ENCODE measurements around the gene LIN54. TPM values are rescaled to one million over a fixed set of nuclear protein-coding genes. Genes with fewer than 3 reads are reported as not detected.

LIN54 gene
- total and polyA plus RNA-seq, 2 of the 13 experiments (the other 11 are each of a cell fraction or from before 2014, with no cell fraction given), result 25.2 to 32.9 TPM

DNA sequence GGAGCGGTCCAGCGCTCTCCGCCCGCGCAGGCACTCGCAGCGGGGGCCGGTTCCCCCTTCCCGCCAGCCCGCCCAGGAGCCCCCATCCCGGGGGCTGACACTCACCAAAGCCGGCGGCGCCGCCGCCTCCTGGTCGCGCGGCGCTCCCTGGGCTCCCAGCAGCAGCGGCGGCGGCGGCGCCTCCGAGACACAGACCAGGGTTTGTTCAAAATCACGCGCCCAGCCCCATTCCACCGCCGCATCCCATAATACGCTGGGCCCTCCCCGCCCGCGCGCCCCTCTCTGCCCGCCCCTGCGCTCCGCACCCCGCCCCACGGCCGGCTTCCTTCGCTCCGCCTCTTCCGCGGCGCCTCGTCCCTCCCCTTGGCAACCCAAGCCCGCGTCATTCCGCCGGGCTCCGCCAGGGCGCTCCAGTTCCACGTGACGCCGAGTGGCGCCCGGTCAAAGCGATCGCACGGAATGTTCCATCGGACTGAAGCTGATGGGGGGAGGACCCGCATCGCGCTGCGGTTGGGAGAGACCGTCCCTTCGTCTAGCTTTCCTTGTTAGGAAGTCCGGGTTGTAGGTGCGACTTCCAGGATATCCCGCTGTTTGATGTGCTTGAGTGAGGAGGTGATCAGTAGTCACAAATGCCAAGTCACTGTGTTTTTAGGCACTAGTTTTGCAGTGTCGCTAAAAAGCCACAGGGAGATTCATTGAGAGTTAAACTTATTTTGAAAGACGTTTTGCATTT, 2.2 kb upstream of the LIN54 start (continued):
- TF ChIP-seq, protein P1, sequence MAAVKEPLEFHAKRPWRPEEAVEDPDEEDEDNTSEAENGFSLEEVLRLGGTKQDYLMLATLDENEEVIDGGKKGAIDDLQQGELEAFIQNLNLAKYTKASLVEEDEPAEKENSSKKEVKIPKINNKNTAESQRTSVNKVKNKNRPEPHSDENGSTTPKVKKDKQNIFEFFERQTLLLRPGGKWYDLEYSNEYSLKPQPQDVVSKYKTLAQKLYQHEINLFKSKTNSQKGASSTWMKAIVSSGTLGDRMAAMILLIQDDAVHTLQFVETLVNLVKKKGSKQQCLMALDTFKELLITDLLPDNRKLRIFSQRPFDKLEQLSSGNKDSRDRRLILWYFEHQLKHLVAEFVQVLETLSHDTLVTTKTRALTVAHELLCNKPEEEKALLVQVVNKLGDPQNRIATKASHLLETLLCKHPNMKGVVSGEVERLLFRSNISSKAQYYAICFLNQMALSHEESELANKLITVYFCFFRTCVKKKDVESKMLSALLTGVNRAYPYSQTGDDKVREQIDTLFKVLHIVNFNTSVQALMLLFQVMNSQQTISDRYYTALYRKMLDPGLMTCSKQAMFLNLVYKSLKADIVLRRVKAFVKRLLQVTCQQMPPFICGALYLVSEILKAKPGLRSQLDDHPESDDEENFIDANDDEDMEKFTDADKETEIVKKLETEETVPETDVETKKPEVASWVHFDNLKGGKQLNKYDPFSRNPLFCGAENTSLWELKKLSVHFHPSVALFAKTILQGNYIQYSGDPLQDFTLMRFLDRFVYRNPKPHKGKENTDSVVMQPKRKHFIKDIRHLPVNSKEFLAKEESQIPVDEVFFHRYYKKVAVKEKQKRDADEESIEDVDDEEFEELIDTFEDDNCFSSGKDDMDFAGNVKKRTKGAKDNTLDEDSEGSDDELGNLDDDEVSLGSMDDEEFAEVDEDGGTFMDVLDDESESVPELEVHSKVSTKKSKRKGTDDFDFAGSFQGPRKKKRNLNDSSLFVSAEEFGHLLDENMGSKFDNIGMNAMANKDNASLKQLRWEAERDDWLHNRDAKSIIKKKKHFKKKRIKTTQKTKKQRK (IDR thresholded peaks at IDR 0.05; ENCODE audit: low read length), result no peak
- no peak; the same call in 1 of the 2 replicates for TF ChIP-seq GFI1 (CRISPR knock-in tag; IDR thresholded peaks at IDR 0.05; ENCODE audit: borderline replicate concordance)
- TF ChIP-seq, protein P2, sequence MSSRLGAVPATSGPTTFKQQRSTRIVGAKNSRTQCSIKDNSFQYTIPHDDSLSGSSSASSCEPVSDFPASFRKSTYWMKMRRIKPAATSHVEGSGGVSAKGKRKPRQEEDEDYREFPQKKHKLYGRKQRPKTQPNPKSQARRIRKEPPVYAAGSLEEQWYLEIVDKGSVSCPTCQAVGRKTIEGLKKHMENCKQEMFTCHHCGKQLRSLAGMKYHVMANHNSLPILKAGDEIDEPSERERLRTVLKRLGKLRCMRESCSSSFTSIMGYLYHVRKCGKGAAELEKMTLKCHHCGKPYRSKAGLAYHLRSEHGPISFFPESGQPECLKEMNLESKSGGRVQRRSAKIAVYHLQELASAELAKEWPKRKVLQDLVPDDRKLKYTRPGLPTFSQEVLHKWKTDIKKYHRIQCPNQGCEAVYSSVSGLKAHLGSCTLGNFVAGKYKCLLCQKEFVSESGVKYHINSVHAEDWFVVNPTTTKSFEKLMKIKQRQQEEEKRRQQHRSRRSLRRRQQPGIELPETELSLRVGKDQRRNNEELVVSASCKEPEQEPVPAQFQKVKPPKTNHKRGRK (CRISPR knock-in tag; IDR thresholded peaks at IDR 0.05), result no peak
- no peak for TF ChIP-seq ZNF333 (CRISPR knock-in tag; IDR thresholded peaks at IDR 0.05; ENCODE audit: borderline replicate concordance)
- TF ChIP-seq CHCHD3 (CRISPR knock-in tag; IDR thresholded peaks at IDR 0.05), result no peak
- TF ChIP-seq ZNF747 (CRISPR knock-in tag; IDR thresholded peaks at IDR 0.05; ENCODE audit: borderline replicate concordance), result no peak; the same call in 1 of the 2 replicates
- peak; percentile 90 for TF ChIP-seq GATAD1 (CRISPR knock-in tag; IDR thresholded peaks at IDR 0.05)
- peak; percentile 93 for TF ChIP-seq HOXA3 (CRISPR knock-in tag; IDR thresholded peaks at IDR 0.05)
- no peak for TF ChIP-seq ZNF546 (CRISPR knock-in tag; conservative IDR thresholded peaks at IDR 0.05)
- TF ChIP-seq RAD51 (IDR thresholded peaks at IDR 0.05; ENCODE audit: borderline replicate concordance), result peak; percentile 83
- TF ChIP-seq MED8 (CRISPR knock-in tag; IDR thresholded peaks at IDR 0.05; ENCODE audit: insufficient replicate concordance), result no peak
- TF ChIP-seq SAP130 (CRISPR knock-in tag; IDR thresholded peaks at IDR 0.05; ENCODE audit: low read depth), result peak; percentile 97
- no peak for TF ChIP-seq ZSCAN31 (CRISPR knock-in tag; IDR thresholded peaks at IDR 0.05; ENCODE audit: low read depth)
- no peak for TF ChIP-seq ZNF83 (CRISPR knock-in tag; IDR thresholded peaks at IDR 0.05; ENCODE audit: borderline replicate concordance)
- no peak for TF ChIP-seq GTF2F1 (IDR thresholded peaks at IDR 0.05; ENCODE audit: low read length)
- no peak for TF ChIP-seq ISX (CRISPR knock-in tag; conservative IDR thresholded peaks at IDR 0.05)
- peak; percentile 84 for TF ChIP-seq HNRNPLL (IDR thresholded peaks at IDR 0.05; ENCODE audit: low read depth, low read length, poor library complexity, severe bottlenecking)
- TF ChIP-seq, protein P3, sequence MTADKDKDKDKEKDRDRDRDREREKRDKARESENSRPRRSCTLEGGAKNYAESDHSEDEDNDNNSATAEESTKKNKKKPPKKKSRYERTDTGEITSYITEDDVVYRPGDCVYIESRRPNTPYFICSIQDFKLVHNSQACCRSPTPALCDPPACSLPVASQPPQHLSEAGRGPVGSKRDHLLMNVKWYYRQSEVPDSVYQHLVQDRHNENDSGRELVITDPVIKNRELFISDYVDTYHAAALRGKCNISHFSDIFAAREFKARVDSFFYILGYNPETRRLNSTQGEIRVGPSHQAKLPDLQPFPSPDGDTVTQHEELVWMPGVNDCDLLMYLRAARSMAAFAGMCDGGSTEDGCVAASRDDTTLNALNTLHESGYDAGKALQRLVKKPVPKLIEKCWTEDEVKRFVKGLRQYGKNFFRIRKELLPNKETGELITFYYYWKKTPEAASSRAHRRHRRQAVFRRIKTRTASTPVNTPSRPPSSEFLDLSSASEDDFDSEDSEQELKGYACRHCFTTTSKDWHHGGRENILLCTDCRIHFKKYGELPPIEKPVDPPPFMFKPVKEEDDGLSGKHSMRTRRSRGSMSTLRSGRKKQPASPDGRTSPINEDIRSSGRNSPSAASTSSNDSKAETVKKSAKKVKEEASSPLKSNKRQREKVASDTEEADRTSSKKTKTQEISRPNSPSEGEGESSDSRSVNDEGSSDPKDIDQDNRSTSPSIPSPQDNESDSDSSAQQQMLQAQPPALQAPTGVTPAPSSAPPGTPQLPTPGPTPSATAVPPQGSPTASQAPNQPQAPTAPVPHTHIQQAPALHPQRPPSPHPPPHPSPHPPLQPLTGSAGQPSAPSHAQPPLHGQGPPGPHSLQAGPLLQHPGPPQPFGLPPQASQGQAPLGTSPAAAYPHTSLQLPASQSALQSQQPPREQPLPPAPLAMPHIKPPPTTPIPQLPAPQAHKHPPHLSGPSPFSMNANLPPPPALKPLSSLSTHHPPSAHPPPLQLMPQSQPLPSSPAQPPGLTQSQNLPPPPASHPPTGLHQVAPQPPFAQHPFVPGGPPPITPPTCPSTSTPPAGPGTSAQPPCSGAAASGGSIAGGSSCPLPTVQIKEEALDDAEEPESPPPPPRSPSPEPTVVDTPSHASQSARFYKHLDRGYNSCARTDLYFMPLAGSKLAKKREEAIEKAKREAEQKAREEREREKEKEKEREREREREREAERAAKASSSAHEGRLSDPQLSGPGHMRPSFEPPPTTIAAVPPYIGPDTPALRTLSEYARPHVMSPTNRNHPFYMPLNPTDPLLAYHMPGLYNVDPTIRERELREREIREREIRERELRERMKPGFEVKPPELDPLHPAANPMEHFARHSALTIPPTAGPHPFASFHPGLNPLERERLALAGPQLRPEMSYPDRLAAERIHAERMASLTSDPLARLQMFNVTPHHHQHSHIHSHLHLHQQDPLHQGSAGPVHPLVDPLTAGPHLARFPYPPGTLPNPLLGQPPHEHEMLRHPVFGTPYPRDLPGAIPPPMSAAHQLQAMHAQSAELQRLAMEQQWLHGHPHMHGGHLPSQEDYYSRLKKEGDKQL (CRISPR knock-in tag; IDR thresholded peaks at IDR 0.05; ENCODE audit: low read depth), result no peak
- no peak for TF ChIP-seq ZNF101 (CRISPR knock-in tag; IDR thresholded peaks at IDR 0.05; ENCODE audit: borderline replicate concordance, low read depth)
- no peak for TF ChIP-seq ZNF33A (CRISPR knock-in tag; IDR thresholded peaks at IDR 0.05; ENCODE audit: borderline replicate concordance)
